HepG2 (cell line): ENCODE results near the gene EIF4G3.

Source experiments
- ARID5B ChIP-seq: IDR thresholded peaks from 2 replicates; pipeline ENCODE4 v1.4.0; 2020; ENCODE audit warnings: mild to moderate bottlenecking, missing genetic modification reagents
- CTCF ChIP-seq: sonication (generic); formaldehyde crosslinking; IDR thresholded peaks from 2 replicates; pipeline ENCODE4 v1.5.0; 2020; ENCODE audit warnings: mild to moderate bottlenecking, missing genetic modification reagents, moderate library complexity
- IKZF1 ChIP-seq: fragments of 450-650 bp; IDR thresholded peaks from 2 replicates; pipeline ENCODE4 v1.7.1; 2016
- NFYB ChIP-seq: sonication (generic); formaldehyde crosslinking; IDR thresholded peaks from 2 replicates; pipeline ENCODE4 v1.4.0; 2020; ENCODE audit warnings: missing genetic modification reagents
- POLR2A ChIP-seq, 2 experiments: IDR thresholded peaks; 2 replicates each; pipeline ENCODE4 v1.6.1; 2011; ENCODE audit warnings: low read depth in 2 of 2, low read length in 2 of 2, mild to moderate bottlenecking in 1 of 2, moderate library complexity in 1 of 2; ENCODE audit not compliant: insufficient read depth in 1 of 2
- RAD51 ChIP-seq: fragments of 450-650 bp; IDR thresholded peaks from 2 replicates; pipeline ENCODE4 v1.6.1; 2016; ENCODE audit warnings: borderline replicate concordance
- SMARCC2 ChIP-seq: fragments of 450-650 bp; IDR thresholded peaks from 2 replicates; pipeline ENCODE4 v1.6.1; 2017; ENCODE audit warnings: antibody characterized with exemption, mild to moderate bottlenecking
- SP140L ChIP-seq: sonication (generic); formaldehyde crosslinking; IDR thresholded peaks from 2 replicates; pipeline ENCODE4 v1.4.0; 2020; ENCODE audit warnings: missing genetic modification reagents, borderline replicate concordance
- TOPORS ChIP-seq: sonication (generic); formaldehyde crosslinking; IDR thresholded peaks from 2 replicates; pipeline ENCODE4 v1.8.0; 2023; ENCODE audit warnings: mild to moderate bottlenecking, missing genetic modification reagents
- ZFP41 ChIP-seq: sonication (generic); formaldehyde crosslinking; IDR thresholded peaks from 2 replicates; pipeline ENCODE4 v1.4.0; 2020; ENCODE audit warnings: mild to moderate bottlenecking, missing genetic modification reagents, borderline replicate concordance
- ZNF24 ChIP-seq: fragments of 450-650 bp; IDR thresholded peaks from 2 replicates; pipeline ENCODE4 v1.6.1; 2017; ENCODE audit warnings: antibody characterized with exemption, mild to moderate bottlenecking
- ZNF691 ChIP-seq: sonication (generic); formaldehyde crosslinking; IDR thresholded peaks from 2 replicates; pipeline ENCODE4 v1.4.0; 2020; ENCODE audit warnings: missing genetic modification reagents, low read depth, mild to moderate bottlenecking, borderline replicate concordance

- TF ChIP-seq ZFP41 (CRISPR knock-in tag) = no peak
- no peak for TF ChIP-seq CTCF (CRISPR knock-in tag)
- TF ChIP-seq ZNF691 (CRISPR knock-in tag) = no peak
- no peak for TF ChIP-seq TOPORS (CRISPR knock-in tag)
- TF ChIP-seq SP140L (CRISPR knock-in tag) = no peak
- no peak for TF ChIP-seq ARID5B (CRISPR knock-in tag)
- no peak for TF ChIP-seq SMARCC2
- TF ChIP-seq ZNF24 = no peak
- no peak for TF ChIP-seq IKZF1
- no peak for TF ChIP-seq RAD51
- no peak for TF ChIP-seq NFYB
- no peak for TF ChIP-seq POLR2A (IDR thresholded peaks at IDR 0.05; ENCODE audit: insufficient read depth in 1 of 2, low read depth in 2 of 2, low read length in 2 of 2)
Observed at GRCh38 chr1:21084111-21084810, 92.4 kb downstream of the EIF4G3 start.
